ENCODE results near the gene EFCAB7.
A peak's percentile ranks its signal among the peaks of the same experiment; 100 is the strongest.

The EFCAB7 gene

DNA sequence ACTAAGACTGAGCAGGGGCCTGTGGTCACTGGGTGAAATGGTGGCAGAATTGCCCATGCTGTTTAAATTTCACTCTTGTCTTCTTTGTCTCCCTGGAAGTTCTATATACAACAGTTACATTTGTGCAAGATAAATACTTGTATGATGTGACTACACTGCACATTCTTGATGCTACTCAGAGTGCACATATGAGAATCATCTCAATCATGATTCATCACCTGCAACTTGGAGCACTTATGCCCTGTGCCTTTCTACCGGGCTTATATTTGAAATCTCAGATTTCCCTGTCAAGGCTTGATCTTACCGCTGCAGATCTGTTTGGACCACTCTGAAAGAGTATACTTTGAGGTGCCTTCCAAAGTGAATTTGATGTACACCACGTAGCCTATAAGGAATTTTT is 80.5 kb downstream of the EFCAB7 start:
- DNase-seq (ENCODE audit: low spot score) = no peak

DNA sequence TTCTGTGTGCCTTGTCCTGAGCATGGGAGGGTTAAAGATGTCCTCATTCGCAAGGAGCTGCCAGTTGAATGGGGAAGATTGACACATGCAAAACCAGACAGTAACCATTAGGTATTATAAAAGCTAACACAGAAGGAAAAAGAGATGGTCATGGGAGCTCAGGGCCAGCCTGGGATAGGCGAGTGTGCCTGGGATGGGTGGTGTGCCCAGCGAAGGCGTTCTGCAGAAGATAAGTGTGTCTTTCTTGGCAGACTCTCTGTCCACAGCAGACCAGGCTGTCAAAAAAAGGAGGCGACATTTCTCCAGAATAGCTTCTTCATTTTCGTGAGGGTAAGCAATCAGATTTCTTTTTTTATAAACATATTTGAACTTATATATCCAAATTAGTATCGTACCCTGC is 84.0 kb downstream of the EFCAB7 start:
- DNase-seq (ENCODE audit: low spot score) = no peak

DNA sequence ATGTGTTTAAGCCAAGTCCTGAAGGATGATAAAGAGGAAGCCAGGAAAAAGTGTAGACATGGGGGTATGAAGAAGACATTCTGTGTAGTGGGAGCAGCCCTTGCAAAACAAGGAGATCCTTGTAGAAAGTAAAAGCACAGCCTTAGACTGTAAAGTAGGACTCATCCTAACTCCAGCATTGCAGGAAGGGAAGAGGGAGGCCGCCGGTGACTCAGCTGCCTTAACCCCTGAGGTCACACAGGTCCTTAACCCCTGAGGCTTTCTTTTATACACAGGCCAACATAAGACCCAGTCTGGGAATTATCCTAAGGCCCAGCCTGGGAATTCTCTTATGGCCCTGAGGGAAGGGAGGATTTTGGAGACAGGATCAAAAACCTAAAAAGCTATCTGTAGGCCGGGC is 87.9 kb downstream of the EFCAB7 start:
- no peak for DNase-seq (ENCODE audit: low spot score)

DNA sequence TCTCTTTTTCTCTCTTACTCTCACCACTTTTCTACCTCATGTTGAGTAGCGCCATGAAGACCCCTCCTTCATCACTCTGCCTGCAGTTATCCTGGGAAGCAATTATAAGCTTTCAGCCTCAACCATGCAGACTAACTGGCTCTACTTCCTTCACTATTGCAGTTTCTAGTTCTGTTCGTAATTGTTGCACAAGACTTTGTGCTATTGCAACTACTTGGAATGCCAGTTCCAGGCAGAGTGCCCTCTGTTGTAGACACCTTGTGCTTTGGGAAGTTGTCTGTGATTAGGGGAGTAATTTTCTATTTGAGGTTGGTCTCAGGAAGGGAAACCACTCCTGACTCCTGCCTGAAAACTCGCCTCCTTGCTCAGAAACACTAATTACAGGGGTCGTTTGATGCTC is 89.2 kb downstream of the EFCAB7 start:
- DNase-seq (ENCODE audit: low spot score) = no peak

DNA sequence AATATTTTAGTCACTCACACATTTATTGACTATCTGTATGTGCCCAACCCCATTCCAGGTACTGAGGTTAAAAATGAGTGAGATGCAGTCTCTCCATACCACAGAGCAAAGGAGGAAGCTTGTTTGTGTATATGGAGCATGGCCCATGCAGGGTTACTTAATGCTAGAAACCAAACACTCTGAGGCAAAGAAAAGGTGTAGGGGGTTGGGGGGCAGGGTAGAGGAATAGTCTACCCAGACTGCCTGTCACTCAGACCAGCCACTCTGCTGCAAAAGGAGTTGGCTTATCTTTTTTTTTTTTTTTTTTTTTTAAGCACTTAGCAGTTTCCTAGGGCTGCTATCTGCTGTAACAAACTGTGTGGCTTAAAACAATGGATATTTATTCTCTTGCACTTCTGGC is 89.6 kb downstream of the EFCAB7 start:
- DNase-seq (ENCODE audit: low spot score) = no peak

GRCh38 chr1:63615768-63616420 is 92.6 kb downstream of the EFCAB7 start:
- DNase-seq (ENCODE audit: low spot score) = peak; percentile 36

GRCh38 chr1:63617450-63617849 is 94.1 kb downstream of the EFCAB7 start:
- DNase-seq (ENCODE audit: low spot score) = no peak

GRCh38 chr1:63618011-63618410 is 94.7 kb downstream of the EFCAB7 start:
- DNase-seq (ENCODE audit: low spot score) = no peak

- DNase-seq (ENCODE audit: low spot score) = no peak
Observed at GRCh38 chr1:63619558-63619957, 96.2 kb downstream of the EFCAB7 start.

- no peak for DNase-seq (ENCODE audit: low spot score)
Observed at GRCh38 chr1:63620671-63621070, 97.3 kb downstream of the EFCAB7 start.

- no peak for DNase-seq (ENCODE audit: low spot score)
Observed at GRCh38 chr1:63621075-63621474, 97.8 kb downstream of the EFCAB7 start.

GRCh38 chr1:63621698-63622097 is 98.4 kb downstream of the EFCAB7 start:
- no peak for DNase-seq (ENCODE audit: low spot score)

Measured in HuH-7 (cell line).